GM10266 (cell line): ENCODE data around the gene AKT3.

Experiments used
- DNase-seq: peaks from one replicate; pipeline ENCODE4 v3.0.0; 2012; ENCODE audit errors: extremely low spot score
- TF ChIP-seq, protein P1 (sequence below): IDR thresholded peaks from 2 replicates; pipeline ENCODE4 v1.5.1; 2012; ENCODE audit warnings: mild to moderate bottlenecking, low read depth; ENCODE audit not compliant: control insufficient read depth, insufficient read depth; ENCODE audit errors: missing control alignments

The AKT3 gene

DNA sequence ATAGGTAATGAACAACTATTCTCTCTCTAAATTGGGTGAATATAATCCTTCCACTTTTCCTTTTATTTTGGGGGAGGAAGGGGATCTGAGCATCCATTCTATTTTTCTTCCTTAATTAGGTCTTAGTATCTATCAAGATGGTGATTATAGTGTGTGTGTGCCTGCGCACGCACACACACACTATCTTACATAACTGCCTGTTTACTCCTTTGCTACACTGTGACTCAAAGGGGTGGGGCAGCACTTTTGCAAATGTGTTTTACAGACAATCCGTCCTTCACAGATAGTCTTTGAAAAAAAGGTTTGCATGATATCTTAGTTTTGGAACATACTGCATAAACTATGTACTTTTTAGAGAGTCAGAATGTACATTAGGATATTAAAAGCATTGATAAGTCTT, 402.7 kb downstream of the AKT3 start:
- DNase-seq, result no peak
- TF ChIP-seq, protein P1, sequence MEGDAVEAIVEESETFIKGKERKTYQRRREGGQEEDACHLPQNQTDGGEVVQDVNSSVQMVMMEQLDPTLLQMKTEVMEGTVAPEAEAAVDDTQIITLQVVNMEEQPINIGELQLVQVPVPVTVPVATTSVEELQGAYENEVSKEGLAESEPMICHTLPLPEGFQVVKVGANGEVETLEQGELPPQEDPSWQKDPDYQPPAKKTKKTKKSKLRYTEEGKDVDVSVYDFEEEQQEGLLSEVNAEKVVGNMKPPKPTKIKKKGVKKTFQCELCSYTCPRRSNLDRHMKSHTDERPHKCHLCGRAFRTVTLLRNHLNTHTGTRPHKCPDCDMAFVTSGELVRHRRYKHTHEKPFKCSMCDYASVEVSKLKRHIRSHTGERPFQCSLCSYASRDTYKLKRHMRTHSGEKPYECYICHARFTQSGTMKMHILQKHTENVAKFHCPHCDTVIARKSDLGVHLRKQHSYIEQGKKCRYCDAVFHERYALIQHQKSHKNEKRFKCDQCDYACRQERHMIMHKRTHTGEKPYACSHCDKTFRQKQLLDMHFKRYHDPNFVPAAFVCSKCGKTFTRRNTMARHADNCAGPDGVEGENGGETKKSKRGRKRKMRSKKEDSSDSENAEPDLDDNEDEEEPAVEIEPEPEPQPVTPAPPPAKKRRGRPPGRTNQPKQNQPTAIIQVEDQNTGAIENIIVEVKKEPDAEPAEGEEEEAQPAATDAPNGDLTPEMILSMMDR, result no peak

DNA sequence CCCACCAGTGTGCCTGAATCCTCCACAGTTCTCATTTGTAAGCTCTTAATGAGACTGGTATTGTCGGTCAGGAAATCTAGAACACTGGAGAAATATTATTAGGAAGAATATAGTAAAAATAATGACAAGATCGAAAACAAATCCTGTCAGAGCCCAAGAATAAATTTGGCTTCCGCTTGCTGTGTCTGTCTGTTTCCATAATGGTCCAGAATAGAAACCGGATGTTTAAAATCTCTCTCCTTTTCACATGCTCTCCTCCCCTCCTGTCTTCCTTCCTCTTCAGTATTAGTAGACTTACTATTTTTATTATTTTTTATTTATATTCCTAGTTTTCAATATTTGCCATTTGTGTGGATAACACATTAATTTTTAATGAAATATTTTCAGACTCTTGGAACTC, 406.5 kb downstream of the AKT3 start:
- TF ChIP-seq, protein P1, result no peak
- no peak for DNase-seq

DNA sequence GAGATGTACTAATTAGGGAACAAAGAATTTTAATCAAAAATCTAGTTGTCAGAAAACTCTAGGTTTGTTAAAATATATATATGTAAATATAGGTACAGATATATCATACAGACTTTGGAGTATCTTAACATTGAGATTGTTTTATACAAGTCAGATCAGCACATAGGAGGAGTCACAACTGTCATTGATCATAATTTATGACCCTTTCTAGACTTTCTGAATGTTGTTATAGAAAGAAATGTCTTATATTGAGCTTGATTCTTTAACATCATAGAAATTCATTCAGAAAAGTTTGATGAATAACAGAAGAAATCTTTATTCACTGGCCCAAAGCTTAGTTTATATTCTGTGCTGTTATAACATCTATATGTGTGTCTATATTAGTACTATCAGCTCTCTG, 408.4 kb downstream of the AKT3 start:
- TF ChIP-seq, protein P1, result no peak
- DNase-seq, result no peak

GRCh38 chr1:243440406-243440805, 409.6 kb downstream of the AKT3 start:
- TF ChIP-seq, protein P1, result no peak
- DNase-seq, result no peak

DNA sequence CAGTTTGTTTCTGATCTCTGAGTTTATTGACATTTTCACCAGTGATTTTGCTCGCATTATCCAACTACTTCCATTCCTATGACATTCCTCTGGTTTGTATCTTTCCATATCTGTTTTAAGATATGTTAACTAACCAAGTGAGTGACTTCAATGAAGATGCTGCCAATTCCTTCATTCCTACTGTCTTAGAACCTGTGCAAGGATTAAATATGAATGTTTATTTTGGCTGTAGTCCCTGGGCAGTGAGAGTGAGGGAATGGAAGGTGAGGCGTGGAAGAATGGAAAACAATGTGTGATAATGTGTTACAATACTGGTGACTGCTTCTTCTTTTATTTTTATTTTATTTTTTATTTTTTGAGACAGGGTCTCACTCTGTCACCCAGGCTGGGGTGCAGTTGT, 411.2 kb downstream of the AKT3 start:
- TF ChIP-seq, protein P1, result no peak

More for the DNA sequence above, 411.2 kb downstream of the AKT3 start:
- no peak for DNase-seq
